Body of pancreas (tissue), 4 donors: ENCODE results near the gene CDC42SE2.

Experiments
- CTCF ChIP-seq, 7 experiments: fragments of 450-650 bp in 4 of 7; fragments of 200-600 bp in 3 of 7; sonication (generic) in 3 of 7; IDR thresholded peaks; one replicate each; pipeline ENCODE4 v1.5.1; 2016 to 2019; ENCODE audit warnings: antibody characterized with exemption in 7 of 7
- POLR2A ChIP-seq, 3 donors: fragments of 450-650 bp; IDR thresholded peaks; one replicate each; pipeline ENCODE4 v1.6.1; 2016; ENCODE audit warnings: antibody characterized with exemption in 3 of 3, mild to moderate bottlenecking in 2 of 3

- TF ChIP-seq CTCF (IDR thresholded peaks at IDR 0.05), result no peak
- TF ChIP-seq POLR2A (IDR thresholded peaks at IDR 0.05), result no peak
Observed at GRCh38 chr5:131282235-131282634, 18.4 kb downstream of the CDC42SE2 start.
